Calu3 (cell line): ENCODE results near the gene SYNGR1. TPM values are rescaled to one million over a fixed set of nuclear protein-coding genes. Genes with fewer than 3 reads are reported as not detected.

Experiments used
- BruUV-seq: library from RNA; stranded (reverse); fragments of 400-500 nt; replicated peaks from 2 replicates; lab custom pipeline; 2021; lab: Mats Ljungman, UMichigan
- CTCF ChIA-PET: fragments of 300-600 bp; sonication (Branson Sonifier 250); formaldehyde crosslinking; loops from one replicate; lab custom pipeline; 2022; ENCODE audit warnings: antibody characterized with exemption; lab: Charles Lee
- DNase-seq: peaks from one replicate; pipeline ENCODE4 v3.0.0; 2022
- H3K27ac Mint-ChIP-seq: one replicate; pipeline ENCODE4 v1.8.0; 2022; ENCODE audit warnings: mixed read lengths; ENCODE audit not compliant: unreplicated experiment
- H3K27me3 Mint-ChIP-seq: one replicate; pipeline ENCODE4 v1.8.0; 2022; ENCODE audit warnings: mixed read lengths; ENCODE audit not compliant: unreplicated experiment
- H3K36me3 Mint-ChIP-seq: one replicate; pipeline ENCODE4 v1.8.0; 2022; ENCODE audit warnings: mild to moderate bottlenecking, moderate library complexity, mixed read lengths; ENCODE audit not compliant: insufficient read depth, unreplicated experiment
- H3K4me1 Mint-ChIP-seq: one replicate; pipeline ENCODE4 v1.8.0; 2022; ENCODE audit warnings: mild to moderate bottlenecking, low read depth, mixed read lengths; ENCODE audit not compliant: unreplicated experiment
- H3K4me3 Mint-ChIP-seq: one replicate; pipeline ENCODE4 v1.8.0; 2022; ENCODE audit warnings: mild to moderate bottlenecking, low read depth, moderate library complexity, mixed read lengths; ENCODE audit not compliant: unreplicated experiment
- H3K9me3 Mint-ChIP-seq: one replicate; pipeline ENCODE4 v1.8.0; 2022; ENCODE audit warnings: low read depth, mixed read lengths; ENCODE audit not compliant: unreplicated experiment
- intact Hi-C: fragments of 100-400 bp; cut with micrococcal nuclease; formaldehyde crosslinking; loops from one replicate; pipeline ENCODE4 v1.10.0; 2022; ENCODE audit not compliant: unreplicated experiment
- total RNA-seq: library from RNA; stranded (reverse); gene quantifications from 2 replicates; pipeline ENCODE4 v1.2.3, GENCODE V29; 2022
- TF ChIP-seq, protein P1 (sequence below): fragments of 200-600 bp; IDR thresholded peaks from one replicate; pipeline ENCODE4 v1.8.0; 2022; ENCODE audit warnings: antibody characterized with exemption; ENCODE audit not compliant: unreplicated experiment

SYNGR1 gene
- total RNA-seq, 1 experiment from 2014 or later, result 12.3 TPM

DNA sequence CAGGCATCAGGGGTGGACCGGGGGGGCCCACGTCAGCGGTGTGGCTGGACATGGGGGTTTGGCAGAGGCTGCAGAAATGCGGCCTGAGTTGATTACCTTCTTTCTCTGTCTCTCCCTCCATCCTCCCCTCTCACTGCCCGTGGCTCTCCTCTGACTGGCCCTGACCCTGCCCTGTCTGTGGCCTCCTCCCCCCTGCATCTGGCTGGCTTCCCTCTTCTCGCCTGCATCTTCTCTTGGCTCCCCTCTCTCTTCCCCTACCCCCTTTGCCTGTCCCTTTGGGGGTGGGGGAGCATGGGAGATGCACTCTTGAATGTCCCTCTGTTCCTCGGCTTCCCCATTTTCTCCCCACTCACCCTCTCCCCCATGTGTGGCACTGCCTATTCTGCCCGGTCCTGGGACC, 25.9 kb downstream of the SYNGR1 start:
- CTCF ChIA-PET, result no interaction called here
- Mint-ChIP-seq H3K9me3 (no peaks in the 10 kb centered on the region), H3K36me3 (no peaks in the 10 kb centered on the region), H3K4me3 (no peak overlapping the region), H3K27me3 (no peaks in the 10 kb centered on the region), H3K4me1 (no peaks in the 10 kb centered on the region), H3K27ac (no peak overlapping the region)
- TF ChIP-seq, protein P1, sequence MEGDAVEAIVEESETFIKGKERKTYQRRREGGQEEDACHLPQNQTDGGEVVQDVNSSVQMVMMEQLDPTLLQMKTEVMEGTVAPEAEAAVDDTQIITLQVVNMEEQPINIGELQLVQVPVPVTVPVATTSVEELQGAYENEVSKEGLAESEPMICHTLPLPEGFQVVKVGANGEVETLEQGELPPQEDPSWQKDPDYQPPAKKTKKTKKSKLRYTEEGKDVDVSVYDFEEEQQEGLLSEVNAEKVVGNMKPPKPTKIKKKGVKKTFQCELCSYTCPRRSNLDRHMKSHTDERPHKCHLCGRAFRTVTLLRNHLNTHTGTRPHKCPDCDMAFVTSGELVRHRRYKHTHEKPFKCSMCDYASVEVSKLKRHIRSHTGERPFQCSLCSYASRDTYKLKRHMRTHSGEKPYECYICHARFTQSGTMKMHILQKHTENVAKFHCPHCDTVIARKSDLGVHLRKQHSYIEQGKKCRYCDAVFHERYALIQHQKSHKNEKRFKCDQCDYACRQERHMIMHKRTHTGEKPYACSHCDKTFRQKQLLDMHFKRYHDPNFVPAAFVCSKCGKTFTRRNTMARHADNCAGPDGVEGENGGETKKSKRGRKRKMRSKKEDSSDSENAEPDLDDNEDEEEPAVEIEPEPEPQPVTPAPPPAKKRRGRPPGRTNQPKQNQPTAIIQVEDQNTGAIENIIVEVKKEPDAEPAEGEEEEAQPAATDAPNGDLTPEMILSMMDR, result no peak
- intact Hi-C loops, result no loop called here
- DNase-seq, result no peak
- BruUV-seq, result no TSS peak

DNA sequence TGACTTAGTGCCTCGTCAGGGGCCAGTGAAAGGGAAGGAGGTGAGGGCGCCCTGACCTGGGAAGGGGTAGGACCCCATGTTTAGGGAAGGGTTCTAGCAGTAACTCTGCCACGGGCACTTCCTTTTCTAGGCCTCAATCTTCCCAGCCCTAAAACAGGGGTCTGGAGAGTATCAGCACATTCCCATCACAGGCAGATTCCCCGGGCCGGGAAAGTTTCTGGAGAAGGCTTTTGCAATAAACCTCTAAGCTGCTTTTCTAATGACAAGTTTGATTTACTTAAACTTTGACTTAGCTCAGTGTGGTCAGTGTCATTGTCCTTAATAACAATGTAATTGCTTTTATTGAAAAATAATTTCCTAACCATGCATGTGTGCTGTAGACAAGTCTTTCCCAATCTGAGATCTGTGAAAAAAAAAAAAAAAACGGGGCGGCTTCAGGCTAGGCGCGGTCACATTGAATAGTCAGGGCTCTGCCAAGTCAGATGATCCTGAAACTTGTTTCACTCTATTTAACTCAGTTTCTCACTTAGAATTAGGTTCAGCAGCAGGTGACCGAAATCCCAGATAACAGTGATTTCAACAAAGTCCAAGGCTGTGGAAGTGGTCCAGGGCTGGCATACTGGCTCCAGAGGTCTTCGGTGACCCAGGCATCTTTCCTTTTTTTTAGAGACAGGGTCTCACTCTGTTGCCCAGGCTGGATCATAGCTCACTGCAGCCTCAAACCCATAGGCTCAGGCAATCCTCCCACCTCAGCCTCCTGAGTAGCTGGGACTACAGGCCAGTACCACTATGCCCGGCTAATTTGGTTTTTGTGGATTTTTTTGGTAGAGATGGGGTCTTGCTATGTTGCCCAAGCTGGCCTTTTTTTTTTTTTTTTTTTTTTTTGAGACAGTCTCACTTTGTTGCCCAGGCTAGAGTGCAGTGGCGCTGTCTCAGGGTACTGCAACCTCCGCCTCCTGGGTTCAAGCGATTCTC, 30.3 kb downstream of the SYNGR1 start:
- intact Hi-C loops, result no loop called here
- no peaks in the 10 kb centered on the region for H3K9me3 Mint-ChIP-seq
- TF ChIP-seq, protein P1, result no peak
- CTCF ChIA-PET, result interaction anchor here (0.5 to 0.7 kb wide), 3 partner anchors 18 to 90 kb away, joined by 3 to 4 read pairs (median 4); partner anchors contain the start of gene TAB1
- BruUV-seq, result no TSS peak
- no peaks in the 10 kb centered on the region for H3K36me3 Mint-ChIP-seq
- H3K27ac Mint-ChIP-seq, result no peak overlapping the region
- no peak for DNase-seq
- H3K27me3 Mint-ChIP-seq, result peaks cover 12% of the 10 kb centered on the region
- H3K4me1 Mint-ChIP-seq, result no peaks in the 10 kb centered on the region
- no peak overlapping the region for H3K4me3 Mint-ChIP-seq

DNA sequence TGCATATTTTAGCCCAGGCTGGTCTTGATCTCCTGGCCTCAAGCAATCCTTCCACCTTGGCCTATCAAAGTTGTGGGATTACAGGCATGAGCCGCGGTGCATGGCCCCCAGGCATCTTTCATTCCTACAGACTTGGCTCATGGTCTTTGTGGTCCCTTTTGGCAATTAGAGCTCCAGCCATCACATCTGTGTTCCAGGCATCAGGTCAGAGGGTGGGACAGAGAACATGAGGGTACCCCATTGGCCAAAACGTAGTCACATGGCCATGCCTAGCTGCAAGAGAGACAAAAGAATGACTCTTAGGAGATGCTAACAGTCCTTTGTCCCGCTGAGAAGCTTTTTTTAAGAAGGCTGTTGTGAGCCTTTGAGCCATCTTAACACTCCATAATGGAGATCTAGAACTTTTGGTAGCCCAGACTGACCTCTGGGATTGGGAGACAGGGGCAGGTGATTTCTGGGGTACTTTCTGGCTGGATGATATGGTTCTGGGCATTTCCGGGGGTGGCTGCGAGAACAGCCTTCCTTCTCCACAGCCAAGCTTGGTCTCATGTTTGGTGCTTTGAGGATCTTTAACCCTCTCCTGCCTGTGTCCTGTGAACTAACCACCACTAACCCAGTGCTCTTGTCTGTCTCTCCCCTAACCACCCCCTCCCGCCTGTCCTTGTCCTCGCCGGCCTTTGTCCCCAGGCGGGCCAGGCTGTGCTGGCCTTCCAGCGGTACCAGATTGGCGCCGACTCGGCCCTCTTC, 31.4 kb downstream of the SYNGR1 start:
- H3K36me3 Mint-ChIP-seq, result no peaks in the 10 kb centered on the region
- BruUV-seq, result no TSS peak

DNA sequence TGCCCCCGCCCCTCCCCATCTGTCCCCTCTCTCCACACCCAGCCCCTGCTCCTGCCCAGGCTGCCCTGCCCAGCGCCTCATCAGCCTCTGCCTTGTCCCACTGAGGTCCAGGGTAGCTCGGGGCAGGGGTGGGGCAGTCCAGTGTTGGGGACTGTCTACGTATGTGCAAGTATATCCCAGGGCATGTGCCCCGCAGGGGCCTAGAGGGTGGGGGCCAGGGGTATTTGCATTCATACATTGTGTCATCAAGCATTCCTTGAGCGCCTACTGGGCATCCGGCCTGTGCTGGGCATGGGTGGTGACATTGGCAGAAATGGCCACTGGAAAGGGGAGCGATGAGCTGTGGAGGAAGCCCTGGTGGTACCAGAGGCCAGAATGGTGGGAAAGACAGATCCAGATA, 32.1 kb downstream of the SYNGR1 start:
- DNase-seq, result no peak
- Mint-ChIP-seq H3K27me3 (peaks cover 12% of the 10 kb centered on the region), H3K4me3 (no peak overlapping the region), H3K4me1 (no peaks in the 10 kb centered on the region), H3K36me3 (no peaks in the 10 kb centered on the region), H3K9me3 (no peaks in the 10 kb centered on the region), H3K27ac (no peak overlapping the region)
- TF ChIP-seq, protein P1, result no peak
- intact Hi-C loops, result no loop called here
- BruUV-seq, result no TSS peak
- CTCF ChIA-PET, result no interaction called here

More for the DNA sequence above, 31.4 kb downstream of the SYNGR1 start:
- TF ChIP-seq, protein P1, result no peak
- no peak for DNase-seq
- Mint-ChIP-seq H3K9me3 (no peaks in the 10 kb centered on the region), H3K27ac (no peak overlapping the region), H3K27me3 (peaks cover 12% of the 10 kb centered on the region), H3K4me3 (no peak overlapping the region), H3K4me1 (no peaks in the 10 kb centered on the region)
- intact Hi-C loops, result no loop called here
- CTCF ChIA-PET, result no interaction called here
